M059J (cell line): ENCODE results near the gene TASOR. TPM values are rescaled to one million over a fixed set of nuclear protein-coding genes. Genes with fewer than 3 reads are reported as not detected.

Experiments used
- DNase-seq: peaks from one replicate; pipeline ENCODE4 v3.0.0-alpha.2; 2012; ENCODE audit warnings: low read depth
- total RNA-seq: library from RNA; depleted of rRNA; stranded (reverse); fragments of >200 nt; shearing (Covaris generic); gene quantifications from 2 replicates; pipeline ENCODE4 v1.2.3, GENCODE V29; 2014; rRNA removed

TASOR gene
- total RNA-seq, 1 experiment from 2014 or later: 57.7 TPM

DNA sequence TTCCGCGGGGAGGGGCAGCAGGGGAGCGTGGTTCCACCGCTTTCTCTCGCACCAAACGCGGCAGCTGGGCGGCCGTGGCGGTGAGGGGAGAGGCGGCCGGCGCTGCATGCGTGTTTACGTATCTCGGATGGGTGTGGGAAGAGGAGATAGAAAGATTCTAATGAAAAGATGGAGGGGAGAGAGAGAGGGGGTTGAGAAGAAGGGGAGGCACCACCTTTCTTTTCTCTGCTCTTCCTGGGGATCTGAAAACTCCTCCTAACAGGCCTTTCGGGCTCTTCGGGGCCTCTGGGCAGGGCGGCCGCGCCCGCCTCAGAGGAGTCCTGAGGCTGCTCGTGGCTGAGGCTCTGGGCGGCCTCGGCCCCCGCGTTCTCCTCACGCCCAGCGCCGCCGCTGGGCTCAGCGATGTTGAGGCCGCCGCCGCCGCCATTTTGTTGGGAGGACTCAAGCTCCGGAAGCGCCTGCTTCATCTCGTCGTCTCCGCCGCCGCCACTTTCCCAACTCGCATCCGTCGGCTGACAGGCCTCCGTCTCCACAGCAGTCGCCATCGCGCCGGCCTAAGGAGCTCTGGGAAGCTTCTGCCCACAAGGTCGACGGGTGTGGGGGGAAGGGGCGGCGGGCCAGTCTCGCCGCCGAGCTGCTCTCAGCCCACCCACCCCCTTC lies 473 bp downstream of the TASOR start:
- peak; percentile 66 for DNase-seq

- no peak for DNase-seq
These were observed 1.0 kb downstream of the TASOR start for GRCh38 chr3:56681984-56682461.

DNA sequence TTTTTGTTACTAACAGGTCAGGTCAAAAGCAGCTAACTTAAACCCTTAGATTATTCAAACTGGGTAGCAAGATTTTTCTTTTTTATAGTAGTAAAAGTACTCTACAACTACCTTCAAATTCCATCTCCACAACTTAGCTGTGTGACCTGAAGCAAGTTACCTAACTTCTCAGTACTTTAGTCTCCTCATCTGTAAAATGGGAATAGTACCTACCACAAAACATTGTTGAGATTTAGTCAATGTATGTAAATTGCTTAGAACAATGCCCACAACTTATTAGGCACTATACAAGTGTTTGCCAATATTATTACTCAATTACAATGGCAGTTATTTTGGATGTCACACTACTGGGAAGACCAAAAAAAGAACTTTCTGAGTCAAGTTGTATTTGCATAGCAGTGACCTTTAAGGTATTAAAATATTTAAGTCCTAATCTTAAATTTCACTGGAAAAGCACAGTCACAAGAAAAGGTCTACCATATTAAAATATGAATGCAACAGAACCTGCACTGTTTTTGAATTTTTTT lies 2.9 kb downstream of the TASOR start:
- no peak for DNase-seq

DNA sequence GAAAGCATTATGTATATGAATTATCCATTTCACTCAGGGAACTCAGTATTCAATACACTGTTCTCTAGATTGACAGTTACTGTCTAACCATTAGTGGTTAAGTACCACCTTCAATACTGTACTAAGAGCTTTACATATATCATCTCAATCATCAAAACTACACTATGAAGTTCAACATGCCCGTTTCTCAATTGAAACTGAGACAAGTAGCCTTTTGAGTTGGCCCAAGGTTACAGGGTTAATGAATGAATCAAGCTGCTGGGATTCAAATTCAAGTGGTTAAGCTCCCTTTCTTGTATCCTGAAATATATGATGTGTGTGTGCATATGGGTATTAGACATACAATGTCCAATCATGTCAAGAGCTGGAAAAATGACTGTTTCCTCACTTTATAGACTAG lies 5.8 kb downstream of the TASOR start:
- DNase-seq: no peak

DNA sequence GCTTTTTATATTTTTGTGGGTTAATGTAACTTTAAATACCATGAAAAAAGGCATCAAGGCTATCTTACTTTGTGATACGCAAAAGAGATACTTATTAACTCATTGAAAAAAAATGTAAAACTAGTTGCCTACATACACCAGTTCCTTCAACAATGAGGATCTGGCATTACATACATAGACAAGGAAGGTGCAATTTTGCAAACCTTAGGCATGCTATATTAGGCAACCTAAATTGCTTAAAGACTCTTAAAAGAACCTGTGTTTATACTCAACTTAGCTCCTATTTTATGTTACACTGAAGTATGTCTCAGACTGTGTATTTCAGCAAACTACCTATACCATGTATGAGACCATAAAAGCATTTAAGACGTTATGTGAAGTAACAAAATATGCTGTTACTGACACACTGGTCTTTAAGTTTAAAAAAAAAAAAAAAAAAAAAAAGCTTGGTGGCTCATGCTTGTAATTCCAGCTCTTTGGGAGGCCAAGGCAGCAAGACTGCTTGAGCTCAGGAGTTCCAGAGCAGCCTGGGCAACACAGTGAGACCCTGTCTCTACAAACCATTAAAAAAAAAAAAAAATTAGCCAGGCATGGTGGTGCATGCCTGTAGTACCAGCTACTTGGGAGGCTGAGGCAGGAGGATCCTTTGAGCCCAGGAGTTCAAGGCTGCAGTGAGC lies 9.1 kb downstream of the TASOR start:
- DNase-seq: no peak

GRCh38 chr3:56667973-56668579 lies 15.0 kb downstream of the TASOR start:
- DNase-seq: no peak

DNA sequence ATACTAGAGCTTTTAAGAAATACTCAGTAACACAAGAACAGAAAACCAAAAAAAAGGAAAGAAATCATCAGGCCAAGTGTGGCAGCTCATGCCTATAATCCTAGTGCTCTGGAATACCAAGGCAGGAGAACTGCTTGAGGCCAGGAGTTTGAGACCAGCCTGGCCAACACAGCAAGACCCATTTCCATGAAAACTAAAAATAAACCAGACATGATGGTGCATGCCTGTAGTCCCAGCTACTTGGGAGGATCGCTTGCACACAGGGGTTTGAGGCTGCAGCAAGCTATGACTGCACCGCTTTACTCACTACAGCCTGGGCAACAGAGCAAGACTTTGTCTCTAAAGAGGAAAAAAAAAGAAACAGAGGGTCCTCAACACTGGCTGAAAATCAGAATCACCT lies 18.2 kb downstream of the TASOR start:
- DNase-seq: no peak

DNA sequence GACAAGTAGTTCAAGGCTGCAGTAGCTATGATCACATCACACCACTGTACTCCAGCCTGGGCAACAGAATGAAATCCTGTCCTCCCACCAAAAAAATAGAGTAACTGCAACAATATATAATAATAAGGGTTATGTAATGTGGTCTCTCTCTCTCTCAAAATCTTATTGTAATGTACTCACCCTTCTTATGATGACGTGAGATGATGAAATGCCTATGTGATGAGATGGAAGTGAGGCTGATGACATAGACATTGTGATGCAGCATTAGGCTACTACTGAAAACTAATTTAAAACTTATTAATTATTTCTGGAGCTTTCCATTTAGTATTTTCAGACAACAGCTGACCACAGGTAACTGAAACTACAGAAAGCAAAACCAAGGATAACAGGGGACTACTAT lies 27.4 kb downstream of the TASOR start:
- no peak for DNase-seq

GRCh38 chr3:56654460-56654859 lies 28.6 kb downstream of the TASOR start:
- no peak for DNase-seq

- DNase-seq: no peak
These were observed 37.7 kb downstream of the TASOR start for GRCh38 chr3:56645407-56645806.

DNA sequence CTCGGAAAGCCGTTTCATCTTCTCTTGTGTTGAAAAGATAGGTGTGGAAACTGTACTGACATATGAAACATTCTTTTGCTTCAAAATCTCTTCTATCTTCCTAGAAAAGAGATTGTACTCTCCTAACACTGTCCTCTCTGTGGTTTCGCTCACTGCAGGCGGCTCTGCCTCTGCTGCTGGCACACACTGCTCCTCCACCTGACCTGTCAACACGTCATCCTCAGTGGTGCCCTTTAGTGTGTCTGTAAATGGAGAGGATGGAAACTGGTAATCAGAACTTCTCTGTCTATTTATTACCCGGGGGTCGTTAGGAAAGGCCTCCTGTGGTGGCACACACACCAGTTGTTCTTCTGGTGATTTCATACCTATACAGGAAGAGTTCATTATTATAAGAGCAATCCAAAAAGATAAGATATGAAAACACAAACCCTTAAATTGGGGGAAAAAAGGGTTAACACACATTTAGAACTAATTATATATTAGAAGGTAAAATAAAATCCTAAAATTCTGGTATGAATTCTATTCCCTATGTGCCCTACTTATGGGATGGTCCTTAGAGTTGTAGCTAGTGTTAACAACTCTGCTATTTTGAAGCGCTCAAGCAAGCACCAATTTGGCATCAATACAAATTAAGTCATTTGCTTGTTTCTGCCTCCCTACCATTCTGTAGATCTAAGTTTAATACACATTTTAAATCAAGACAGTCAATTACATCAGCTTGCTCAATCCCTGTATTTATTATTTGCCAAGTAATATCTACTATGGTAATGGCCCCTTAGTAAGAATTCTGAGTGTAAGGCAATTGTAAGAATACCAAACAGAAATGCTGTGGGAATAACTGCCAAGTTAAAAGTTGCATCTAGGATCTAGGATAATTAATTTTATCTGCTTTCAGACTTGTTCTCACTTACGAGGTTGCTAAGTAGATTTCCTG lies 49.2 kb downstream of the TASOR start:
- no peak for DNase-seq

Other genes starting within 250 kb of the TASOR start
- gene ERC2, start 214.8 kb downstream of the TASOR start, total RNA-seq: 1.2 and 3.4 TPM in 2 replicates
- 3.1 and 4.3 TPM in 2 replicates for gene CCDC66, start 126.1 kb downstream of the TASOR start, total RNA-seq
- gene ARHGEF3, start 118.7 kb upstream of the TASOR start, total RNA-seq: 9.6 and 12.0 TPM in 2 replicates